Astrocyte (in vitro differentiated cells and primary cell): ENCODE results near the gene PADI4. TPM values are rescaled to one million over a fixed set of nuclear protein-coding genes. Genes with fewer than 3 reads are reported as not detected.

ENCODE experiments used
- DNase-seq: peaks from one replicate; pipeline ENCODE4 v3.0.0-alpha.2; 2010; ENCODE audit warnings: low read depth
- FAIRE-seq: peaks from 2 replicates; lab custom pipeline; 2011; peaks lifted over from hg19 to GRCh38; lab: Jason Lieb, UNC
- H2AFZ ChIP-seq: 2 replicates; pipeline ENCODE4 v1.6.0; 2012; ENCODE audit warnings: low read depth, low read length, inconsistent platforms
- H3K27ac ChIP-seq: 2 replicates; pipeline ENCODE4 v1.5.1; 2011; ENCODE audit warnings: low read depth, low read length, inconsistent platforms
- H3K27me3 ChIP-seq: 2 replicates; pipeline ENCODE4 v1.6.0; 2011; ENCODE audit warnings: low read length, inconsistent platforms; ENCODE audit not compliant: insufficient read depth
- H3K36me3 ChIP-seq: 2 replicates; pipeline ENCODE4 v1.5.1; 2011; ENCODE audit warnings: low read length, inconsistent platforms; ENCODE audit not compliant: insufficient read depth
- H3K4me1 ChIP-seq: 2 replicates; pipeline ENCODE4 v1.5.1; 2011; ENCODE audit warnings: low read length, inconsistent platforms; ENCODE audit not compliant: insufficient read depth
- H3K4me2 ChIP-seq: 2 replicates; pipeline ENCODE4 v1.6.0; 2012; ENCODE audit warnings: low read length, inconsistent platforms
- H3K4me3 ChIP-seq: 2 replicates; pipeline ENCODE4 v1.5.1; 2011; ENCODE audit warnings: low read depth, mild to moderate bottlenecking, low read length, inconsistent platforms; ENCODE audit not compliant: insufficient read depth
- H3K79me2 ChIP-seq: 2 replicates; pipeline ENCODE4 v1.6.0; 2012; ENCODE audit warnings: mild to moderate bottlenecking, low read length, inconsistent platforms; ENCODE audit not compliant: insufficient read depth
- H3K9ac ChIP-seq: 2 replicates; pipeline ENCODE4 v1.6.0; 2012; ENCODE audit warnings: mild to moderate bottlenecking, low read length, inconsistent platforms
- H3K9me3 ChIP-seq: 2 replicates; pipeline ENCODE4 v1.5.1; 2012; ENCODE audit warnings: low read depth, mild to moderate bottlenecking, low read length, inconsistent platforms; ENCODE audit not compliant: insufficient read depth
- H4K20me1 ChIP-seq: 2 replicates; pipeline ENCODE4 v1.6.0; 2012; ENCODE audit warnings: low read length, inconsistent platforms; ENCODE audit not compliant: insufficient read depth
- H3K27ac Mint-ChIP-seq: one replicate; pipeline ENCODE4 v1.8.0; 2021; ENCODE audit warnings: mild to moderate bottlenecking, mixed read lengths; ENCODE audit not compliant: unreplicated experiment
- H3K27me3 Mint-ChIP-seq: one replicate; pipeline ENCODE4 v1.8.0; 2021; ENCODE audit warnings: low read depth, mixed read lengths; ENCODE audit not compliant: unreplicated experiment
- H3K36me3 Mint-ChIP-seq: one replicate; pipeline ENCODE4 v1.8.0; 2021; ENCODE audit warnings: low read depth, mixed read lengths; ENCODE audit not compliant: unreplicated experiment
- H3K4me1 Mint-ChIP-seq: one replicate; pipeline ENCODE4 v1.8.0; 2021; ENCODE audit warnings: low read depth, mixed read lengths; ENCODE audit not compliant: unreplicated experiment
- H3K4me3 Mint-ChIP-seq: one replicate; pipeline ENCODE4 v1.8.0; 2021; ENCODE audit warnings: mild to moderate bottlenecking, moderate library complexity, mixed read lengths; ENCODE audit not compliant: unreplicated experiment
- H3K9me3 Mint-ChIP-seq: one replicate; pipeline ENCODE4 v1.8.0; 2021; ENCODE audit warnings: mild to moderate bottlenecking, mixed read lengths; ENCODE audit not compliant: unreplicated experiment
- EZH2 ChIP-seq: IDR thresholded peaks from 2 replicates; pipeline ENCODE4 v1.6.1; 2012; ENCODE audit warnings: mild to moderate bottlenecking, low read length, inconsistent platforms; ENCODE audit not compliant: insufficient read depth
- total RNA-seq: library from RNA; stranded (reverse); gene quantifications from 2 replicates; pipeline ENCODE4 v1.2.1, GENCODE V29; 2021
- TF ChIP-seq, protein P1 (sequence below): IDR thresholded peaks from 2 replicates; pipeline ENCODE4 v1.5.1; 2011; ENCODE audit warnings: low read depth, mild to moderate bottlenecking, inconsistent platforms, low read length, moderate library complexity; ENCODE audit not compliant: insufficient read depth

PADI4 gene
- total RNA-seq, 1 donor from 2014 or later = not detected

DNA sequence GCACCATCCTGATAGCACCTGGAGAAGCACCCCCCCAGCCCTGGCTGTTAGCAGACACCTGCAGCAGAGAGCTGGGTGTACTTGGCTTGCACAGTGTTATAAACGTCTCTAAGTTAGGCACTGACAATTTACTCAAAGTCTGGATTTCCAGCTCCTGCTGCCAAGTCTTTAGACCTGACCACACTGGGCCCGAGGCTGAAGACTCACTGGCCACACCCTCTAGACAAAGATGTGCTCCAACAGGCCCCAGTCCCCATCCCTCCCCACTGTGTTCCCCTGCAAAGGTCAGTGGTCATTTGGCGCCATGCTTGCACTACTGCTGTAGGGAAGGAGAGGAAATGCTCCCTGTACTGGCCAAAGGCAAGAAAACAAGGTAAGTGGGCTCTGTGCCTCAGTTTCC, 95.1 kb downstream of the PADI4 start:
- Histone ChIP-seq H3K4me3 (no peak overlapping the region), H3K36me3 (no peaks in the 10 kb centered on the region), H3K27ac (no peak overlapping the region), H4K20me1 (peaks cover 15% of the 10 kb centered on the region), H3K9ac (no peak overlapping the region), H2AFZ (no peak overlapping the region), H3K4me1 (no peaks in the 10 kb centered on the region), H3K4me2 (no peak overlapping the region), H3K79me2 (no peaks in the 10 kb centered on the region), H3K9me3 (no peaks in the 10 kb centered on the region), H3K27me3 (no peaks in the 10 kb centered on the region)
- Mint-ChIP-seq H3K9me3 (no peaks in the 10 kb centered on the region), H3K4me3 (no peak overlapping the region), H3K4me1 (no peaks in the 10 kb centered on the region), H3K36me3 (no peaks in the 10 kb centered on the region), H3K27ac (no peak overlapping the region), H3K27me3 (peaks cover 3% of the 10 kb centered on the region)
- TF ChIP-seq EZH2 = no peak
- TF ChIP-seq, protein P1, sequence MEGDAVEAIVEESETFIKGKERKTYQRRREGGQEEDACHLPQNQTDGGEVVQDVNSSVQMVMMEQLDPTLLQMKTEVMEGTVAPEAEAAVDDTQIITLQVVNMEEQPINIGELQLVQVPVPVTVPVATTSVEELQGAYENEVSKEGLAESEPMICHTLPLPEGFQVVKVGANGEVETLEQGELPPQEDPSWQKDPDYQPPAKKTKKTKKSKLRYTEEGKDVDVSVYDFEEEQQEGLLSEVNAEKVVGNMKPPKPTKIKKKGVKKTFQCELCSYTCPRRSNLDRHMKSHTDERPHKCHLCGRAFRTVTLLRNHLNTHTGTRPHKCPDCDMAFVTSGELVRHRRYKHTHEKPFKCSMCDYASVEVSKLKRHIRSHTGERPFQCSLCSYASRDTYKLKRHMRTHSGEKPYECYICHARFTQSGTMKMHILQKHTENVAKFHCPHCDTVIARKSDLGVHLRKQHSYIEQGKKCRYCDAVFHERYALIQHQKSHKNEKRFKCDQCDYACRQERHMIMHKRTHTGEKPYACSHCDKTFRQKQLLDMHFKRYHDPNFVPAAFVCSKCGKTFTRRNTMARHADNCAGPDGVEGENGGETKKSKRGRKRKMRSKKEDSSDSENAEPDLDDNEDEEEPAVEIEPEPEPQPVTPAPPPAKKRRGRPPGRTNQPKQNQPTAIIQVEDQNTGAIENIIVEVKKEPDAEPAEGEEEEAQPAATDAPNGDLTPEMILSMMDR = no peak
- no peak for FAIRE-seq
- no peak for DNase-seq

DNA sequence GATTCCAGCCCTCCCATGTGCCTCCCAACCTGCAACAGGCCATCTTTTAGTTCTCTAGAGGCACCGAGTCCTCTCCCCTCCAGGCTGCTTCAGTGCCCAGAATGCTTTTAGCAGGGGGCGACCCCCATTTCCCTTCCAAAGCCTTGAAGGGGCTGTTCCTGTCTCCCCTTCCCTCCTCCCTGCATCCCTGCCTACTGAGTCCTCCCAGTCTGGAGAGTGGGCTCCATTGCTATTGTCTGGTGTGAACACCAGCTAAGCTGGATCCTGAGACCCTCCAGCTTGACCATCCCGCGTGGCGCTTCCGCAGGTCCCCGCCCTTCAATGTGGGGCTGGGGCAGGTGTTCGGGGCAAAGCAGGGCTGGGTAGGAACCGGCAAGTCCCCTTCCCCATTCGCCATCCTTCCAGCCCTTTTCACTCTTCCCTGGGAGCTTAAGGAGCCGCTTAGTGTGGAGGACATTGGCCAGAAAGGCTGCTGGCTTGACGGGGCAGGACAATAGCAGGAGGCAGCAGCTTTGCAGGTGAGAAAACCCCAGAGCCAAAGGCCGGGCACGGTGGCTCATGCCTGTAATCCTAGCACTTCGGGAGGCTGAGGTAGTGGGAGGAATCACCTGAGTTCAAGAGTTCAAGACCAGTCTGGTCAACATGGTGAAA, 96.2 kb downstream of the PADI4 start:
- TF ChIP-seq EZH2 = no peak
- TF ChIP-seq, protein P1 = no peak
- Histone ChIP-seq H3K27ac (no peak overlapping the region), H3K79me2 (no peaks in the 10 kb centered on the region), H3K4me2 (no peak overlapping the region), H3K4me3 (no peak overlapping the region), H3K36me3 (peaks cover 7% of the 10 kb centered on the region), H3K4me1 (no peaks in the 10 kb centered on the region), H2AFZ (no peak overlapping the region), H4K20me1 (peaks cover 20% of the 10 kb centered on the region), H3K27me3 (no peaks in the 10 kb centered on the region), H3K9ac (no peak overlapping the region), H3K9me3 (no peaks in the 10 kb centered on the region)
- no peak for DNase-seq
- H3K4me3 Mint-ChIP-seq = no peak overlapping the region
- H3K9me3 Mint-ChIP-seq = no peaks in the 10 kb centered on the region
- no peaks in the 10 kb centered on the region for H3K4me1 Mint-ChIP-seq
- no peak for FAIRE-seq
- H3K27ac Mint-ChIP-seq = no peak overlapping the region
- H3K36me3 Mint-ChIP-seq = peaks cover 5% of the 10 kb centered on the region
- peaks cover 3% of the 10 kb centered on the region for H3K27me3 Mint-ChIP-seq

DNA sequence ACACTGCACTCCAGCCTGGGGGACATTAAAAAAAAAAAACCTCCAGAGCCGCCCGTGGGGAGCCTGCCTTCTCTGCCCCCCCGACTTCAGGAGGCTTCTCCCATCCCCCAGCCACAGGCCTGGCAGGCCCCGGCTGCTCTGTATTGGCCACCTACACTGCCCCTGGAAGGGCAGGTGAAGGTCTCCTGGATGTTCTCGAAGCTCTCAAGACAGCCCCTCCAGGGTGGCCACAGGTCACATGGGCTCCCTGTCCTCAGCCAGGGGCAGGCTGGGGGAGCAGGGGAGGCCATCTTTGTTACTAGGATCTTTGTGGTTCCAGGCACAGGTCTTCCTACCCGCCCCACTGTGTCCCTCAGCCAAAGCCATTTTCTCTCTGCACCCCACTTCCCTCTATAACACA, 96.8 kb downstream of the PADI4 start:
- Histone ChIP-seq H2AFZ (no peak overlapping the region), H3K27ac (no peak overlapping the region), H3K9me3 (no peaks in the 10 kb centered on the region), H3K27me3 (no peaks in the 10 kb centered on the region), H3K4me3 (no peak overlapping the region), H3K36me3 (peaks cover 10% of the 10 kb centered on the region), H3K4me1 (no peaks in the 10 kb centered on the region), H3K9ac (no peak overlapping the region), H3K4me2 (no peak overlapping the region), H3K79me2 (no peaks in the 10 kb centered on the region), H4K20me1 (peaks cover 27% of the 10 kb centered on the region)
- Mint-ChIP-seq H3K9me3 (no peaks in the 10 kb centered on the region), H3K27me3 (no peaks in the 10 kb centered on the region), H3K4me3 (no peak overlapping the region), H3K4me1 (no peaks in the 10 kb centered on the region), H3K36me3 (peaks cover 7% of the 10 kb centered on the region), H3K27ac (no peak overlapping the region)
- TF ChIP-seq, protein P1 = no peak
- no peak for TF ChIP-seq EZH2
- no peak for DNase-seq
- FAIRE-seq = no peak
